HepG2 (cell line): ENCODE data around the gene RCBTB2. TPM values are rescaled to one million over a fixed set of nuclear protein-coding genes. Genes with fewer than 3 reads are reported as not detected.

Source experiments
- ATAC-seq: fragments of 200-7000 bp; cut with Tn5 transposase; 3 replicates; pipeline ENCODE4 v1.9.1; 2020; ENCODE audit warnings: mild to moderate bottlenecking, moderate library complexity
- BruUV-seq: library from RNA; stranded (reverse); fragments of 400-500 nt; replicated peaks from 2 replicates; lab custom pipeline; 2021; lab: Mats Ljungman, UMichigan
- CTCF ChIA-PET: fragments of 300-600 bp; formaldehyde crosslinking; extraction: SDS; loops from one replicate; lab custom pipeline; 2021; ENCODE audit warnings: low total read pairs, inconsistent platforms, low intra/inter-chr PET ratio; lab: Yijun Ruan, JAX
- POLR2A ChIA-PET: fragments of 350-600 bp; sonication (Branson Sonifier 250); formaldehyde crosslinking; loops from one replicate; lab custom pipeline; 2020; ENCODE audit warnings: antibody characterized with exemption, inconsistent platforms; lab: Yijun Ruan, JAX
- DNase-seq: peaks from one replicate; pipeline ENCODE4 v3.0.0-alpha.2; 2015; ENCODE audit warnings: low spot score
- FAIRE-seq: peaks from 3 replicates; lab custom pipeline; 2011; peaks lifted over from hg19 to GRCh38; lab: Jason Lieb, UNC
- H2AFZ ChIP-seq: one replicate; pipeline ENCODE4 v1.6.1; 2011; ENCODE audit warnings: low read length, inconsistent platforms
- H3K27ac ChIP-seq: fragments of 300-600 bp; 3 replicates; pipeline ENCODE4 v1.8.0; 2011; ENCODE audit warnings: mixed run types, mild to moderate bottlenecking, mixed read lengths, low read length, inconsistent platforms; ENCODE audit not compliant: insufficient read depth; ENCODE audit errors: extremely low read length
- H3K27me3 ChIP-seq, 2 experiments: fragments of 200-600 bp in 1 of 2; 2 replicates in 1 of 2; 3 replicates in 1 of 2; pipeline versions ENCODE4 v1.6.0 to v1.8.0; 2011; ENCODE audit warnings: low read length in 2 of 2, mild to moderate bottlenecking in 2 of 2, moderate library complexity in 2 of 2, inconsistent platforms in 1 of 2; ENCODE audit not compliant: insufficient read depth in 2 of 2, control insufficient read depth in 1 of 2
- H3K36me3 ChIP-seq, 2 experiments: fragments of 200-600 bp in 1 of 2; replicated peaks in 1 of 2; 2 replicates in 1 of 2; 3 replicates in 1 of 2; pipeline versions ENCODE4 v1.5.1 to v1.8.0; 2011; ENCODE audit warnings: low read length in 2 of 2, inconsistent platforms in 1 of 2; ENCODE audit not compliant: insufficient read depth in 2 of 2, control insufficient read depth in 1 of 2
- H3K4me1 ChIP-seq: 2 replicates; pipeline ENCODE4 v1.5.1; 2012; ENCODE audit warnings: low read length, inconsistent platforms; ENCODE audit not compliant: insufficient read depth
- H3K4me2 ChIP-seq: 2 replicates; pipeline ENCODE4 v1.6.0; 2011; ENCODE audit warnings: low read depth, low read length, inconsistent platforms
- H3K4me3 ChIP-seq, 3 experiments: fragments of 200-600 bp in 1 of 3; sonication (generic), shearing (Covaris generic) in 1 of 3; replicated peaks in 1 of 3; 2 replicates each; pipeline ENCODE4 v1.5.1; 2011 to 2016; ENCODE audit warnings: low read length in 3 of 3, inconsistent platforms in 2 of 3, low read depth in 2 of 3, mild to moderate bottlenecking in 2 of 3, control low read depth in 1 of 3, mixed read lengths in 1 of 3; ENCODE audit not compliant: insufficient read depth in 1 of 3
- H3K79me2 ChIP-seq: one replicate; pipeline ENCODE4 v1.6.1; 2011; ENCODE audit warnings: low read length, inconsistent platforms; ENCODE audit not compliant: insufficient read depth
- H3K9ac ChIP-seq: 2 replicates; pipeline ENCODE4 v1.6.0; 2011; ENCODE audit warnings: mild to moderate bottlenecking, low read depth, low read length, inconsistent platforms; ENCODE audit not compliant: insufficient read depth
- H3K9me3 ChIP-seq: 2 replicates; pipeline ENCODE4 v1.5.1; 2012; ENCODE audit warnings: mild to moderate bottlenecking, low read length
- H4K20me1 ChIP-seq: 2 replicates; pipeline ENCODE4 v1.6.0; 2011; ENCODE audit warnings: inconsistent platforms, mild to moderate bottlenecking, low read length, moderate library complexity; ENCODE audit not compliant: insufficient read depth
- HDAC1 ChIP-seq: sonication (generic); formaldehyde crosslinking; IDR thresholded peaks from 2 replicates; pipeline ENCODE4 v1.5.1; 2020; ENCODE audit warnings: mild to moderate bottlenecking, missing genetic modification reagents
- KDM5B ChIP-seq: sonication (generic); formaldehyde crosslinking; IDR thresholded peaks from 2 replicates; pipeline ENCODE4 v1.4.0; 2020; ENCODE audit warnings: missing genetic modification reagents, mild to moderate bottlenecking, borderline replicate concordance
- NR2F2 ChIP-seq: IDR thresholded peaks from 2 replicates; pipeline ENCODE4 v1.6.1; 2012; ENCODE audit warnings: low read depth, inconsistent platforms, borderline replicate concordance
- TCF7 ChIP-seq: sonication (generic); IDR thresholded peaks from 2 replicates; pipeline ENCODE4 v1.6.1; 2016; ENCODE audit warnings: antibody characterized with exemption, low read depth
- XBP1 ChIP-seq: sonication (generic); formaldehyde crosslinking; IDR thresholded peaks from 2 replicates; pipeline ENCODE4 v1.5.0; 2020; ENCODE audit warnings: missing genetic modification reagents
- ZNF501 ChIP-seq: sonication (generic); formaldehyde crosslinking; IDR thresholded peaks from 2 replicates; pipeline ENCODE4 v1.5.1; 2020; ENCODE audit warnings: mild to moderate bottlenecking, moderate library complexity, missing genetic modification reagents
- ZNF577 ChIP-seq: sonication (generic); formaldehyde crosslinking; IDR thresholded peaks from 2 replicates; pipeline ENCODE4 v1.4.0; 2020; ENCODE audit warnings: mild to moderate bottlenecking, low read depth, missing genetic modification reagents, borderline replicate concordance
- in situ Hi-C: cut with HindIII; loops from 2 replicates; pipeline ENCODE4 v1.10.0; 2017; ENCODE audit warnings: low pct_unique_long_range_greater_than_20kb; ENCODE audit not compliant: extremely low pct_ligation_motif_present
- intact Hi-C: fragments of 100-400 bp; cut with micrococcal nuclease; formaldehyde crosslinking; loops from one replicate; pipeline ENCODE4 v1.10.0; 2022; ENCODE audit not compliant: unreplicated experiment
- polyA plus RNA-seq, 8 experiments: library from polyadenylated mRNA; depleted of rRNA in 3 of 8; stranded (reverse) in 7 of 8; unstranded in 1 of 8; fragments of >200 nt; fragmentation: Illumina TruSeq in 4 of 8; extraction: Trizol in 4 of 8; gene quantifications; 2 replicates each; pipeline versions ENCODE4 v1.2.1 to v1.2.3, GENCODE V29; 2011 to 2016; ENCODE audit warnings: low read depth in 4 of 8, missing spikeins in 1 of 8, mixed read lengths in 1 of 8; ENCODE audit not compliant: insufficient read depth in 1 of 8
- total RNA-seq, 5 experiments: library from RNA; depleted of rRNA; stranded (reverse); fragments of >200 nt; fragmentation: Illumina TruSeq; extraction: Trizol; gene quantifications; 2 replicates each; pipeline ENCODE4 v1.2.3, GENCODE V29; 2016; ENCODE audit warnings: low read depth in 1 of 5
- TF ChIP-seq, protein P1 (sequence below): sonication (generic); formaldehyde crosslinking; IDR thresholded peaks from 2 replicates; pipeline ENCODE4 v1.8.1; 2023; ENCODE audit warnings: mild to moderate bottlenecking, missing genetic modification reagents, borderline replicate concordance
- TF ChIP-seq, protein P2 (sequence below): sonication (generic); formaldehyde crosslinking; IDR thresholded peaks from 2 replicates; pipeline ENCODE4 v1.5.1; 2020; ENCODE audit warnings: mild to moderate bottlenecking, missing genetic modification reagents, moderate library complexity
- TF ChIP-seq, protein P3 (sequence below): sonication (generic); formaldehyde crosslinking; IDR thresholded peaks from 2 replicates; pipeline ENCODE4 v1.5.0; 2020; ENCODE audit warnings: missing genetic modification reagents
- TF ChIP-seq, protein P4 (sequence below): sonication (generic); formaldehyde crosslinking; IDR thresholded peaks from 2 replicates; pipeline ENCODE4 v1.4.0; 2020; ENCODE audit warnings: mild to moderate bottlenecking, missing genetic modification reagents

The RCBTB2 gene
- total and polyA plus RNA-seq, 2 of the 13 experiments (the other 11 are each of a cell fraction or from before 2014, with no cell fraction given), result 1.9 to 2.7 TPM

DNA sequence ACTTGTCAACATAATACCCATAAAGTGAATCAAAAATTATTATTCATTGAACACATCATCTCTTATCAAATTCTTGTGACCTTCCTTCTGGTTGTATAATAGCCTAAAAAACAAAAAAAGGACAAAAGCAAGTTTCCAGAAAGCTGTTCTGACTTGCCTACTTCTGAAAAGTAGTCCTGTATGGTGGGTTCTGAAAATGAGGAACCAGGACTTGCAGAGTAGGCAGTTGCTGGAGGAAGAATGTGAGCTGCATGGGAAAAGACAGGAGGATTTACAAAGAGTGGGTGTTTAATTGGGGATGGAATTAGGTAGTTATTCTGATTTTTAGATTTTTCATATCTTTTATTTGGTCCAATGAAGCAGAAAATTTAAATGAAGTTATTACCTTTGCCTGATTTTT lies 56.7 kb downstream of the RCBTB2 start:
- Histone ChIP-seq H3K79me2 (no peaks in the 10 kb centered on the region), H2AFZ (no peak overlapping the region), H4K20me1 (no peaks in the 10 kb centered on the region), H3K27me3 (no peaks in the 10 kb centered on the region), H3K27ac (no peak overlapping the region), H3K9me3 (no peaks in the 10 kb centered on the region), H3K9ac (no peak overlapping the region), H3K36me3 (peaks cover 0 to 21% of the 10 kb centered on the region in 2 experiments; a peak in 2 of 5 replicates), H3K4me1 (peaks cover 14% of the 10 kb centered on the region), H3K4me2 (no peak overlapping the region), H3K4me3 (no peak overlapping the region)
- FAIRE-seq (no peak), ATAC-seq (no peak), DNase-seq (no peak)
- BruUV-seq, result no TSS peak
- in situ Hi-C loops (no loop called here), intact Hi-C loops (no loop called here)
- ChIA-PET POLR2A (no interaction called here), CTCF (no interaction called here)
- TF ChIP-seq NR2F2 (no peak), ZNF577 (CRISPR knock-in tag) (no peak), HDAC1 (CRISPR knock-in tag) (no peak), ZNF501 (CRISPR knock-in tag) (no peak), TCF7 (no peak), XBP1 (no peak), KDM5B (CRISPR knock-in tag) (no peak)
- TF ChIP-seq, protein P1, sequence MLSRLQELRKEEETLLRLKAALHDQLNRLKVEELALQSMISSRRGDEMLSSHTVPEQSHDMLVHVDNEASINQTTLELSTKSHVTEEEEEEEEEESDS (CRISPR knock-in tag), result no peak
- TF ChIP-seq, protein P2, sequence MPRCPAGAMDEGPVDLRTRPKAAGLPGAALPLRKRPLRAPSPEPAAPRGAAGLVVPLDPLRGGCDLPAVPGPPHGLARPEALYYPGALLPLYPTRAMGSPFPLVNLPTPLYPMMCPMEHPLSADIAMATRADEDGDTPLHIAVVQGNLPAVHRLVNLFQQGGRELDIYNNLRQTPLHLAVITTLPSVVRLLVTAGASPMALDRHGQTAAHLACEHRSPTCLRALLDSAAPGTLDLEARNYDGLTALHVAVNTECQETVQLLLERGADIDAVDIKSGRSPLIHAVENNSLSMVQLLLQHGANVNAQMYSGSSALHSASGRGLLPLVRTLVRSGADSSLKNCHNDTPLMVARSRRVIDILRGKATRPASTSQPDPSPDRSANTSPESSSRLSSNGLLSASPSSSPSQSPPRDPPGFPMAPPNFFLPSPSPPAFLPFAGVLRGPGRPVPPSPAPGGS (CRISPR knock-in tag), result no peak
- TF ChIP-seq, protein P3, sequence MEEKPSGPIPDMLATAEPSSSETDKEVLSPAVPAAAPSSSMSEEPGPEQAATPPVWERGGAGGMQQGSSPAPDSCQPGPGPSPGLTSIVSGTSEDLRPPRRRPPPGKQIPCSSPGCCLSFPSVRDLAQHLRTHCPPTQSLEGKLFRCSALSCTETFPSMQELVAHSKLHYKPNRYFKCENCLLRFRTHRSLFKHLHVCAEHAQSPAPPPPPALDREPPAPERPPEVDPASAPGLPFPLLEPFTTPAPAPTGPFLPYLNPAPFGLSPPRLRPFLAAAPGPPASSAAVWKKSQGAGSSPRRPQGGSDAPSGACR (CRISPR knock-in tag), result no peak
- TF ChIP-seq, protein P4, sequence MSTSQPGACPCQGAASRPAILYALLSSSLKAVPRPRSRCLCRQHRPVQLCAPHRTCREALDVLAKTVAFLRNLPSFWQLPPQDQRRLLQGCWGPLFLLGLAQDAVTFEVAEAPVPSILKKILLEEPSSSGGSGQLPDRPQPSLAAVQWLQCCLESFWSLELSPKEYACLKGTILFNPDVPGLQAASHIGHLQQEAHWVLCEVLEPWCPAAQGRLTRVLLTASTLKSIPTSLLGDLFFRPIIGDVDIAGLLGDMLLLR (CRISPR knock-in tag), result no peak
